ENCODE measurements around the gene MED15. TPM values are rescaled to one million over a fixed set of nuclear protein-coding genes. Genes with fewer than 3 reads are reported as not detected.
"Not testable (repeated sequence)": the region's sequence is repeated elsewhere in the genome, so short reads cannot be mapped to it uniquely, and the experiment has no call there.

MED15 gene
- total and polyA plus RNA-seq, 10 of the 15 experiments (the other 5 are each of a cell fraction or from before 2014, with no cell fraction given) = 1.4 to 75.2 (median 26.9) TPM

GRCh38 chr22:20475115-20475436 lies 32.3 kb upstream of the MED15 start (continued):
- TF ChIP-seq JUND (IDR thresholded peaks at IDR 0.05; ENCODE audit: low read depth, low read length) (no peak), MTA2 (IDR thresholded peaks at IDR 0.05; ENCODE audit: low read depth) (no peak), SRF (IDR thresholded peaks at IDR 0.05; ENCODE audit: low read depth in 2 of 2, low read length in 2 of 2) (no peak), GATAD2B (conservative IDR thresholded peaks at IDR 0.05; ENCODE audit: low read depth) (no peak), FOS (IDR thresholded peaks at IDR 0.05; ENCODE audit: borderline replicate concordance, extremely low read depth, insufficient read length) (no peak), USF1 (IDR thresholded peaks at IDR 0.05; ENCODE audit: borderline replicate concordance, extremely low read length, insufficient read depth, low read depth, low read length) (no peak)

GRCh38 chr22:20475569-20475968 lies 31.8 kb upstream of the MED15 start:
- H2AFZ ChIP-seq (ENCODE audit: control insufficient read depth, low read depth, low read length); H3K36me3 ChIP-seq (ENCODE audit: control insufficient read depth in 2 of 2, insufficient read depth in 2 of 2, low read length in 1 of 2); H3K9me3 ChIP-seq (replicated peaks; ENCODE audit: control insufficient read depth, insufficient read depth, low read length); H4K20me1 ChIP-seq (ENCODE audit: control insufficient read depth, insufficient read depth); in situ Hi-C loops (cut with MboI); RAD21 ChIA-PET (ENCODE audit: unreplicated experiment); H3K27ac ChIP-seq (ENCODE audit: control insufficient read depth, insufficient read depth); CTCF ChIA-PET; H3K4me3 ChIP-seq; DNase-seq (ENCODE audit: low read depth, low spot score); POLR2A ChIA-PET; intact Hi-C loops (cut with micrococcal nuclease; ENCODE audit: unreplicated experiment); H3K4me2 ChIP-seq (ENCODE audit: control insufficient read depth, insufficient read depth); SMC1A ChIA-PET (ENCODE audit: uncharacterized antibody, unreplicated experiment); H3K27me3 ChIP-seq (replicated peaks in 1 of 2; ENCODE audit: control insufficient read depth in 2 of 2, insufficient read depth in 2 of 2, low read length in 1 of 2); ATAC-seq; FAIRE-seq; BruUV-seq (replicated peaks); H3K79me2 ChIP-seq (ENCODE audit: control insufficient read depth, insufficient read depth, low read length); H3K9ac ChIP-seq (ENCODE audit: control insufficient read depth, insufficient read depth, low read length); H3K4me1 ChIP-seq (ENCODE audit: control insufficient read depth, insufficient read depth, low read length): not testable (repeated sequence)
- WGBS (ENCODE audit: insufficient coverage, insufficient replicate concordance, low lambda C conversion rate, missing lambda C conversion rate) = 97% methylated on average over 11 of the region's 12 CpGs

GRCh38 chr22:20478059-20478458 lies 29.4 kb upstream of the MED15 start:
- H4K20me1 ChIP-seq (ENCODE audit: control insufficient read depth, insufficient read depth); POLR2A ChIA-PET; H3K9me3 ChIP-seq (replicated peaks; ENCODE audit: control insufficient read depth, insufficient read depth, low read length); ATAC-seq; DNase-seq (ENCODE audit: low read depth, low spot score); H3K4me3 ChIP-seq; FAIRE-seq; intact Hi-C loops (cut with micrococcal nuclease; ENCODE audit: unreplicated experiment); H3K27ac ChIP-seq (ENCODE audit: control insufficient read depth, insufficient read depth); H2AFZ ChIP-seq (ENCODE audit: control insufficient read depth, low read depth, low read length); CTCF ChIA-PET; H3K4me1 ChIP-seq (ENCODE audit: control insufficient read depth, insufficient read depth, low read length); RAD21 ChIA-PET (ENCODE audit: unreplicated experiment); H3K4me2 ChIP-seq (ENCODE audit: control insufficient read depth, insufficient read depth); BruUV-seq (replicated peaks); H3K79me2 ChIP-seq (ENCODE audit: control insufficient read depth, insufficient read depth, low read length); H3K9ac ChIP-seq (ENCODE audit: control insufficient read depth, insufficient read depth, low read length); SMC1A ChIA-PET (ENCODE audit: uncharacterized antibody, unreplicated experiment); H3K27me3 ChIP-seq (replicated peaks in 1 of 2; ENCODE audit: control insufficient read depth in 2 of 2, insufficient read depth in 2 of 2, low read length in 1 of 2); H3K36me3 ChIP-seq (ENCODE audit: control insufficient read depth in 2 of 2, insufficient read depth in 2 of 2, low read length in 1 of 2); in situ Hi-C loops (cut with MboI): not testable (repeated sequence)
- 100% methylated on average over 6 of the region's 6 CpGs for whole genome bisulfite sequencing (ENCODE audit: insufficient coverage, insufficient replicate concordance, low lambda C conversion rate, missing lambda C conversion rate)

Measured in GM12878 (cell line).